ENCODE results near the gene RPL18. TPM values are rescaled to one million over a fixed set of nuclear protein-coding genes. Genes with fewer than 3 reads are reported as not detected.

The RPL18 gene
- total RNA-seq, 1 experiment from 2014 or later: 1,736 TPM

- TF ChIP-seq, protein P1, sequence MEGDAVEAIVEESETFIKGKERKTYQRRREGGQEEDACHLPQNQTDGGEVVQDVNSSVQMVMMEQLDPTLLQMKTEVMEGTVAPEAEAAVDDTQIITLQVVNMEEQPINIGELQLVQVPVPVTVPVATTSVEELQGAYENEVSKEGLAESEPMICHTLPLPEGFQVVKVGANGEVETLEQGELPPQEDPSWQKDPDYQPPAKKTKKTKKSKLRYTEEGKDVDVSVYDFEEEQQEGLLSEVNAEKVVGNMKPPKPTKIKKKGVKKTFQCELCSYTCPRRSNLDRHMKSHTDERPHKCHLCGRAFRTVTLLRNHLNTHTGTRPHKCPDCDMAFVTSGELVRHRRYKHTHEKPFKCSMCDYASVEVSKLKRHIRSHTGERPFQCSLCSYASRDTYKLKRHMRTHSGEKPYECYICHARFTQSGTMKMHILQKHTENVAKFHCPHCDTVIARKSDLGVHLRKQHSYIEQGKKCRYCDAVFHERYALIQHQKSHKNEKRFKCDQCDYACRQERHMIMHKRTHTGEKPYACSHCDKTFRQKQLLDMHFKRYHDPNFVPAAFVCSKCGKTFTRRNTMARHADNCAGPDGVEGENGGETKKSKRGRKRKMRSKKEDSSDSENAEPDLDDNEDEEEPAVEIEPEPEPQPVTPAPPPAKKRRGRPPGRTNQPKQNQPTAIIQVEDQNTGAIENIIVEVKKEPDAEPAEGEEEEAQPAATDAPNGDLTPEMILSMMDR (IDR thresholded peaks at IDR 0.05; ENCODE audit: unreplicated experiment): no peak
- BruUV-seq (replicated peaks): no TSS peak
- peaks cover 10% of the 10 kb centered on the region for H3K9me3 Mint-ChIP-seq (ENCODE audit: unreplicated experiment)
- H3K4me3 Mint-ChIP-seq (ENCODE audit: unreplicated experiment): no peak overlapping the region
- intact Hi-C loops (cut with micrococcal nuclease): no loop called here
- peaks cover 6% of the 10 kb centered on the region for H3K4me1 Mint-ChIP-seq (ENCODE audit: insufficient read depth, unreplicated experiment)
- CTCF ChIA-PET: no interaction called here
- no peaks in the 10 kb centered on the region for H3K27me3 Mint-ChIP-seq (ENCODE audit: insufficient read depth, unreplicated experiment)
- POLR2A ChIA-PET: no interaction called here
- H3K36me3 Mint-ChIP-seq (ENCODE audit: insufficient read depth, unreplicated experiment): no peaks in the 10 kb centered on the region
- H3K27ac Mint-ChIP-seq (ENCODE audit: low read depth, unreplicated experiment): no peak overlapping the region
- no peak for DNase-seq (ENCODE audit: unreplicated experiment)
Observed at GRCh38 chr19:48664476-48664875, 45.5 kb upstream of the RPL18 start.

- no peak overlapping the region for H3K4me3 Mint-ChIP-seq (ENCODE audit: unreplicated experiment)
- ChIA-PET POLR2A (no interaction called here), CTCF (no interaction called here)
- DNase-seq (ENCODE audit: unreplicated experiment): no peak
- no TSS peak for BruUV-seq (replicated peaks)
- no peaks in the 10 kb centered on the region for H3K27me3 Mint-ChIP-seq (ENCODE audit: insufficient read depth, unreplicated experiment)
- peaks cover 2% of the 10 kb centered on the region for H3K9me3 Mint-ChIP-seq (ENCODE audit: unreplicated experiment)
- TF ChIP-seq, protein P1 (IDR thresholded peaks at IDR 0.05; ENCODE audit: unreplicated experiment): no peak
- no peaks in the 10 kb centered on the region for H3K36me3 Mint-ChIP-seq (ENCODE audit: insufficient read depth, unreplicated experiment)
- no peak overlapping the region for H3K27ac Mint-ChIP-seq (ENCODE audit: low read depth, unreplicated experiment)
- intact Hi-C loops (cut with micrococcal nuclease): no loop called here
- H3K4me1 Mint-ChIP-seq (ENCODE audit: insufficient read depth, unreplicated experiment): peaks cover 6% of the 10 kb centered on the region
Observed at GRCh38 chr19:48663667-48664066, 44.7 kb upstream of the RPL18 start.

DNA sequence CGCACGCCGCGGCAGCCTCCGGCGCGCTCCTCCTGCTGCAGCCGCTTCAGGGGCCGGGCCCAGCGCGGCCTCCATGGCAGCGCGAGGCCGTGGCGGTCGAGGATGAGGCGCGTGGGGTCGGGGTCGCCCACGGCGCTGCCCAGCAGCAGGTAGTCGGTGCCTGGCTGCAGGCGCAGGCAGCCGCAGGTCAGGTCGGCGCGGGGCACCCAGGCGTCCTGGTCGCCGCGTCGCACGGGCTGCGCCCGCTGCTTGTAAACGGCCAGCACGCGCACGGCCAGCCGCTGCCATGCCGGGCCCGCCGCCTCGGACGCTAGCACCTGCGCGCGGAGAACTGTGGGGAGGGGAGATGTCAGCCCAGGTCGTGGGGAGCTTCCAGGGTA, 42.7 kb upstream of the RPL18 start:
- POLR2A ChIA-PET: no interaction called here

GRCh38 chr19:48660852-48661710, 42.1 kb upstream of the RPL18 start:
- DNase-seq (ENCODE audit: unreplicated experiment): peak; percentile 92
- peaks cover 18% of the 10 kb centered on the region for H3K4me1 Mint-ChIP-seq (ENCODE audit: insufficient read depth, unreplicated experiment)
- no TSS peak for BruUV-seq (replicated peaks)
- ChIA-PET CTCF (no interaction called here), POLR2A (no interaction called here)
- no peaks in the 10 kb centered on the region for H3K36me3 Mint-ChIP-seq (ENCODE audit: insufficient read depth, unreplicated experiment)
- intact Hi-C loops (cut with micrococcal nuclease): no loop called here
- H3K4me3 Mint-ChIP-seq (ENCODE audit: unreplicated experiment): peak overlapping the region; percentile 2
- no peaks in the 10 kb centered on the region for H3K27me3 Mint-ChIP-seq (ENCODE audit: insufficient read depth, unreplicated experiment)
- H3K27ac Mint-ChIP-seq (ENCODE audit: low read depth, unreplicated experiment): peak overlapping the region; percentile 61
- TF ChIP-seq, protein P1 (IDR thresholded peaks at IDR 0.05; ENCODE audit: unreplicated experiment): no peak
- H3K9me3 Mint-ChIP-seq (ENCODE audit: unreplicated experiment): no peaks in the 10 kb centered on the region

More for the DNA sequence above, 42.7 kb upstream of the RPL18 start:
- Mint-ChIP-seq H3K9me3 (ENCODE audit: unreplicated experiment) (no peaks in the 10 kb centered on the region), H3K4me3 (ENCODE audit: unreplicated experiment) (no peak overlapping the region), H3K36me3 (ENCODE audit: insufficient read depth, unreplicated experiment) (no peaks in the 10 kb centered on the region), H3K27me3 (ENCODE audit: insufficient read depth, unreplicated experiment) (no peaks in the 10 kb centered on the region), H3K27ac (ENCODE audit: low read depth, unreplicated experiment) (no peak overlapping the region), H3K4me1 (ENCODE audit: insufficient read depth, unreplicated experiment) (peaks cover 15% of the 10 kb centered on the region)
- DNase-seq (ENCODE audit: unreplicated experiment): no peak
- CTCF ChIA-PET: no interaction called here
- intact Hi-C loops (cut with micrococcal nuclease): no loop called here
- BruUV-seq (replicated peaks): no TSS peak
- TF ChIP-seq, protein P1 (IDR thresholded peaks at IDR 0.05; ENCODE audit: unreplicated experiment): no peak
